ENCODE results near the gene CELA1.

Gene CELA1

DNA sequence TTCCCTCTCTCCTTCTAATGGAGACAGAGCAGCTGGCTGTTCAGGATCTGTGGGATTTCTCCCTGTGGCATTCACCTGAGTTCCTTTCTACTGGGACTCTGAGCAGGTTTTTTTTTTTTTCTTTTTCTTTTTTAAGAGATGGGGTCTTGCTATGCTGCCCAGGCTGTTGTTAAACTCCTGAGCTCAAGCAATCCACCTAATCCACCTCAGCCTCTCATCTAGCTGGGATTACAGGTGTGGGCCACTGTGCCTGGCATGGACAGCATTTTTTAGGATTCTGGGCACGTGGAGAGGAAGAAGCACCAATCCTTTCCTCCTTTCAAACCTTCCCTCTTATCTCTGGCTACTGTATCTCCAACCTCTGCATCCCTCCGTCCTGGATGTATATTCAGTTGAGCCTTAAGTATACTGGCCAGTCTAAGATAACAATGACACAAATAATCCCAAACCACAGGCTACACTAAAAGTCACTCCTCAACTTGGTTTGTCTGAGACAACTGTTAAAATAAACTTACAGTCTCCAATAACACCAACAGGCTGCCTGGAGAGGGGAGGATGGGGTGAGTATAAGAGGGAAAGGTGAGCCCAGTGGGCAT lies 16.4 kb upstream of the CELA1 start:
- TF ChIP-seq POLR2AphosphoS5 (IDR thresholded peaks at IDR 0.05; ENCODE audit: low read depth, low read length) (no peak), SIN3A (IDR thresholded peaks at IDR 0.05; ENCODE audit: borderline replicate concordance, insufficient read depth, low read length) (no peak), TAF1 (IDR thresholded peaks at IDR 0.05; ENCODE audit: borderline replicate concordance, insufficient read depth, low read length) (no peak), FOXP2 (optimal IDR thresholded peaks at IDR 0.05; ENCODE audit: borderline replicate concordance, extremely low read depth, extremely low read length, insufficient read depth) (no peak), REST (IDR thresholded peaks at IDR 0.05; ENCODE audit: insufficient read depth in 1 of 2, low read depth in 2 of 2, low read length in 2 of 2) (no peak)

DNA sequence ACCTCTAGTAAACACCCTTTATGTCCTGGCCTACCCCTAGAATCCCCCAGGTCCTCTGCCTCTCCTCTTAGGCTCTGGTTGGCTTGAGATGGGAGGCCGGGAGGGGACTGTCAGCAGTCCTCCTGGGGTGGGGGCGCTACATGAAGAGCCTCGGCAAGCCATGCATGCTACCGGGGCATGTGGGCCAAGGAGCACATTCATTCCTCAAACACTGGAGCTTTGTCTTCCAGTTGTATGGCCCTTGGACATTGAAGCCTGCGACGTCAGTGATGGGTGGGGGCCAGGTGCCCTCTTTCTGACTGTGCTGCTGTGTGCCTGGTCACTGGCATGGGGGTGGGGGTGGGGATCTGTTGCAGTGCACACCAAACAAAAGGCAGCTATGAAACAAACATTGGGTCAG lies 15.8 kb upstream of the CELA1 start:
- TF ChIP-seq REST (IDR thresholded peaks at IDR 0.05; ENCODE audit: insufficient read depth in 1 of 2, low read depth in 2 of 2, low read length in 2 of 2) (no peak), TAF1 (IDR thresholded peaks at IDR 0.05; ENCODE audit: borderline replicate concordance, insufficient read depth, low read length) (no peak), POLR2AphosphoS5 (IDR thresholded peaks at IDR 0.05; ENCODE audit: low read depth, low read length) (no peak), FOXP2 (optimal IDR thresholded peaks at IDR 0.05; ENCODE audit: borderline replicate concordance, extremely low read depth, extremely low read length, insufficient read depth) (no peak), SIN3A (IDR thresholded peaks at IDR 0.05; ENCODE audit: borderline replicate concordance, insufficient read depth, low read length) (no peak)

GRCh38 chr12:51361161-51362016 lies 14.9 kb upstream of the CELA1 start:
- TF ChIP-seq FOXP2 (optimal IDR thresholded peaks at IDR 0.05; ENCODE audit: borderline replicate concordance, extremely low read depth, extremely low read length, insufficient read depth) (no peak), REST (IDR thresholded peaks at IDR 0.05; ENCODE audit: insufficient read depth in 1 of 2, low read depth in 2 of 2, low read length in 2 of 2) (no peak), POLR2AphosphoS5 (IDR thresholded peaks at IDR 0.05; ENCODE audit: low read depth, low read length) (no peak), TAF1 (IDR thresholded peaks at IDR 0.05; ENCODE audit: borderline replicate concordance, insufficient read depth, low read length) (no peak), SIN3A (IDR thresholded peaks at IDR 0.05; ENCODE audit: borderline replicate concordance, insufficient read depth, low read length) (no peak)

DNA sequence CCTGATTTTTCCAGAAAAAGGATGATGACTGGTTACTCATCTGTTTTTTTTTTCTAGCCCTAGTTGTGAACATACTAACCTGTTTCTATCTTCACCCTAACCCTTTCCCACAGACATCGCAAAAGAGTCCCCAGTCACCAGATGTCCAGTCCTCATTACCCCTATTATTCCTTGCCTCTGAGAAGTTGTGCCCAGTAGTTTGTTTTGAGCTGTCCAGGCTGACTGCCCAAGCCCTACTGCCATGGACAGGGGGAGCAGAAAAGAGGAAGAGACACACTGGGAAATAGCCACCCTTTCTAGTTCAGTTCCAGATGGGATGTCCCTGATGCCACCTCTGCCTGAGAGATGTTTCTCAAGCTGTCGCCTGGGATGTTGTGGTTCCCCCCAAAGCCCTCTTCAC lies 13.8 kb upstream of the CELA1 start:
- TF ChIP-seq REST (IDR thresholded peaks at IDR 0.05; ENCODE audit: insufficient read depth in 1 of 2, low read depth in 2 of 2, low read length in 2 of 2) (no peak), TAF1 (IDR thresholded peaks at IDR 0.05; ENCODE audit: borderline replicate concordance, insufficient read depth, low read length) (no peak), SIN3A (IDR thresholded peaks at IDR 0.05; ENCODE audit: borderline replicate concordance, insufficient read depth, low read length) (no peak), FOXP2 (optimal IDR thresholded peaks at IDR 0.05; ENCODE audit: borderline replicate concordance, extremely low read depth, extremely low read length, insufficient read depth) (no peak), POLR2AphosphoS5 (IDR thresholded peaks at IDR 0.05; ENCODE audit: low read depth, low read length) (no peak)
